OCI-LY3 (cell line): ENCODE results near the gene HDAC7.

Experiments used
- CTCF ChIP-seq: fragments of 200-600, 300-600 bp; sonication (generic); IDR thresholded peaks from 2 replicates; pipeline ENCODE4 v1.5.1; 2014; ENCODE audit warnings: antibody characterized with exemption, low read length, low read depth
- EZH2phosphoT487 ChIP-seq: fragments of 200-600 bp; shearing (Covaris generic); IDR thresholded peaks from 2 replicates; pipeline ENCODE4 v1.6.1; 2018; ENCODE audit warnings: antibody characterized with exemption, mixed run types, low read depth

- no peak for TF ChIP-seq CTCF
- no peak for TF ChIP-seq EZH2phosphoT487
These were observed 53.0 kb downstream of the HDAC7 start for GRCh38 chr12:47766502-47767215.
